ENCODE results near the gene TRIOBP. TPM values are rescaled to one million over a fixed set of nuclear protein-coding genes. Genes with fewer than 3 reads are reported as not detected.

Gene TRIOBP, protein sequence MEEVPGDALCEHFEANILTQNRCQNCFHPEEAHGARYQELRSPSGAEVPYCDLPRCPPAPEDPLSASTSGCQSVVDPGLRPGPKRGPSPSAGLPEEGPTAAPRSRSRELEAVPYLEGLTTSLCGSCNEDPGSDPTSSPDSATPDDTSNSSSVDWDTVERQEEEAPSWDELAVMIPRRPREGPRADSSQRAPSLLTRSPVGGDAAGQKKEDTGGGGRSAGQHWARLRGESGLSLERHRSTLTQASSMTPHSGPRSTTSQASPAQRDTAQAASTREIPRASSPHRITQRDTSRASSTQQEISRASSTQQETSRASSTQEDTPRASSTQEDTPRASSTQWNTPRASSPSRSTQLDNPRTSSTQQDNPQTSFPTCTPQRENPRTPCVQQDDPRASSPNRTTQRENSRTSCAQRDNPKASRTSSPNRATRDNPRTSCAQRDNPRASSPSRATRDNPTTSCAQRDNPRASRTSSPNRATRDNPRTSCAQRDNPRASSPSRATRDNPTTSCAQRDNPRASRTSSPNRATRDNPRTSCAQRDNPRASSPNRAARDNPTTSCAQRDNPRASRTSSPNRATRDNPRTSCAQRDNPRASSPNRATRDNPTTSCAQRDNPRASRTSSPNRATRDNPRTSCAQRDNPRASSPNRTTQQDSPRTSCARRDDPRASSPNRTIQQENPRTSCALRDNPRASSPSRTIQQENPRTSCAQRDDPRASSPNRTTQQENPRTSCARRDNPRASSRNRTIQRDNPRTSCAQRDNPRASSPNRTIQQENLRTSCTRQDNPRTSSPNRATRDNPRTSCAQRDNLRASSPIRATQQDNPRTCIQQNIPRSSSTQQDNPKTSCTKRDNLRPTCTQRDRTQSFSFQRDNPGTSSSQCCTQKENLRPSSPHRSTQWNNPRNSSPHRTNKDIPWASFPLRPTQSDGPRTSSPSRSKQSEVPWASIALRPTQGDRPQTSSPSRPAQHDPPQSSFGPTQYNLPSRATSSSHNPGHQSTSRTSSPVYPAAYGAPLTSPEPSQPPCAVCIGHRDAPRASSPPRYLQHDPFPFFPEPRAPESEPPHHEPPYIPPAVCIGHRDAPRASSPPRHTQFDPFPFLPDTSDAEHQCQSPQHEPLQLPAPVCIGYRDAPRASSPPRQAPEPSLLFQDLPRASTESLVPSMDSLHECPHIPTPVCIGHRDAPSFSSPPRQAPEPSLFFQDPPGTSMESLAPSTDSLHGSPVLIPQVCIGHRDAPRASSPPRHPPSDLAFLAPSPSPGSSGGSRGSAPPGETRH (N-terminal part only)
- total RNA-seq (2022; extraction: Qiagen RNA extraction): 24.9 to 36.3 TPM (median 32.0 TPM) in 5 replicates

DNA sequence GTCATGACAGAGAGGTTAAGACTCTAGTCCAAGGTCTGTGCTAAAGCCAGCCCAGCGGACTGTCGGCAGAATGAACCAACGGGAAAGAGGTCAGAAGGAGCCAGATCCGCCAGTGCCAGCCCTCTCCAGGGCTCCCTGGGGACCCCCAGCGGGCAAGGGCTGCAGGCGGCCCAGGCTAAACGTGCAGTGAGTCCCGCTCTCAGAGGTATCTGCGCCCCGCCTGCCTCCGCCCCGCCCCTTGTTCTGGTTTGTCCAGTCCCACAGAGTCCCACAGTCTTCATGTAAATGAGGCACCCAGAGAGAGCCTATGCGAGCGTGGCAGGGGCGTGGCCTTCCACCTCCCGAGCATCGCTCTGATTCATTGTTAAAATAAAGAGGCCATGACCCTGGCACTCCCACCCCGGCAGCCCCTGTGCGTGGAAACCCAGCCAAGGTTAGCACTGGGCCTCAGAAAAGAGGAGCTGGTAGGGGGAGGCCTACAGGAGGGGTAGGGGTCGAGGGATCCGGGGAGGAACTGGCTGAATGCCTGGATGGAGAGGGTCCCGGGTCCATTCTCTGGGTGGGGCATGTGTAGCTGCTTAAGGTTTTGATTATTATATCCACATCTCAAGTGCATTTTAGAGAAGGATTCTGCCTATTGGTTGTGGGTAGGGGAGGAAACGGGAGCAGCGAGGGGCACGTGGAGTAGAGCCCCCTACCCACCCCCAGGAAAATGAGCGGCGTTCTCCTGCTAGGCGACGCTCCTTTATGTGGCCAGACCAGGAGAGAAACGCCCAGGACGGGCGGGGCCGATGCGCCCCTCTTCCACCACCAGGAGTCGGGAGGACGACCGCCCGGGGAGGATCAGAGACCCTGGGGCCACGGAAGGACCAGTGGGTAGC is at the start of gene TRIOBP:
TSS of gene TRIOBP (plus strand) at position 392 of the 881 bp plus-strand sequence. CDS start 4,318 bp downstream, outside the sequence.

DNA sequence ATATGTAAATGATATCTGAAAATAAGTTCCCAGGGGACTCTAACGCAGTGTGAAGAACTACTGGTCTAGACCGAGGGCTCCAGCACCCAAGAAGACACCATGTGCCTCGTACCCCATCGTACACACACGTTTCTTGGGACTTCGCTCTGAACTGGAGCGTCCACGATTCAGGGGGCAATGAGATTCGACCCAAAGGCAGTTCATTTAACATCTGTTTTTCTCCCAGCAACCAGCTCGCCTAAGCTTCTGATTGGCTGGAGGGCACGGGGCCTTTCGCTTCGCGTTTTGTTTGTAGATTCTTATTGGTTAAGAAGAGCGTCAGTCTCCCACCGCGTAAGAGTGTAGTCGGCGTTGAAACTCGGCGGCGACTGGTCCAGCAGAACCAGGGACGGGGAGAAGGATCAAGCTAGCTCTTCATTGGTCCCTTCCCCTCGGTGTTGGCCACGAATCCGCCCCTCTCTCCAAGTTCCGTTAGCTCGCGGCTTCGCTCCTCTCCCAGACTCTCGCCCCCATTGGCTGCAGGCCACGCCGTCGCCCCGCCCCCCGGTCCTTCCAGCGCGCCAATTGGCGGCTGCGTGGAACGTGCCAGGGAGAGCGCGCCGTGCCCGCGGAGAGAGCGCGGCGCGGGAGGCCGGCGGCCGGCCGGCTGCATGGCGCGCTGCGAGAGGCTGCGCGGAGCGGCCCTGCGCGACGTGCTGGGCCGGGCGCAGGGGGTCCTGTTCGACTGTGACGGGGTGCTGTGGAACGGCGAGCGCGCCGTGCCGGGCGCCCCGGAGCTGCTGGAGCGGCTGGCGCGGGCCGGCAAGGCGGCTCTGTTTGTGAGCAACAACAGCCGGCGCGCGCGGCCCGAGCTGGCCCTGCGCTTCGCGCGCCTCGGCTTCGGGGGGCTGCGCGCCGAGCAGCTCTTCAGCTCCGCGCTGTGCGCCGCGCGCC is 38.4 kb upstream of the TRIOBP start, which contains the start of gene PDXP:
TSS of gene PDXP (plus strand) at position 591 of the 933 bp plus-strand sequence. CDS start at position 651, 60 bp downstream.

DNA sequence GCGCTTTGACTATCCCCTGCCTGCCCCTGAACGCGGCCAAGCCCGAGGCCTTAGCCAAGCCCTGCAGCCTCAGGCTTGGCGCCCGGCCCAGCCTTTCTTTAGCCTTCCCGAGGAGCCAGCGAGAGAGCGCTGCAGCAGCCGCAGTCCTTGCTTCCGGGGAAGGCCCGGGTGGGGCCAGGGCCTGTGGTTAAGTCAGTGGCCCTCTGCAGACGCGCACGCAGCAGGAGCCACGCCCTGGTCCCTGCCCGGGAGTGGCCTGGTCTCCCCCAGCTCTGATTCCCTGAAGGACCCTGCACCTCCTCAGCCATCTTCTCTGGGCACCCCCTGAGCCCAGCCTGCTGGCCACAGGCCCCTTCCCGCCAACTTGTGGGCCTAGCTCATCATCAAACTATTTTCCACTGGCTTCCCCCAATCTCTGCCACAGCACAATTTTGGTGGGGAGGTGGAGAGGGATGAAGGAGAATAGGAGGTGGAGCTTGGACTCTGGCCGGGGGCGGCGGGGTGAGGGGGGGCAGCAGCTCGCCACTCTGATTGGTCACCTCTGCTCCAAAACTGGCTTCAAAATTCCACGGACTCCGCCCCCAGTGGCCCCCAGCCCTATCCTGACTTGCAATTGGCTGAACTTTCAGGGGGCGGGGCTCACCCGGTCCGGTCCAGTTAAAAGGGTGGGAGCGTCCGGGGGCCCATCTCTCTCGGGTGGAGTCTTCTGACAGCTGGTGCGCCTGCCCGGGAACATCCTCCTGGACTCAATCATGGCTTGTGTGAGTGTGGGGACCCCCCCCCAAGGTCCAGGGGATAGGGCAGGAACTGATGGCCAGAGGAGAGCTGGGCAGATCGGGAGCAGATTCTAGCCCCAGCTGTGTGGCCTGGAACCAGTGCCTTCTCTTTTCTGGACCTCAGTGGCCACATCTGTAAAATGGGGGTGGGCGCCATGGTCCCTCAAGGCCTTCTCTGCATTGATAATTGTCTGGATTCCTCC is 21.6 kb upstream of the TRIOBP start, which contains the start of gene LGALS1:
TSS of gene LGALS1 (plus strand) at position 686 of the 979 bp plus-strand sequence. CDS start at position 753, 67 bp downstream.

DNA sequence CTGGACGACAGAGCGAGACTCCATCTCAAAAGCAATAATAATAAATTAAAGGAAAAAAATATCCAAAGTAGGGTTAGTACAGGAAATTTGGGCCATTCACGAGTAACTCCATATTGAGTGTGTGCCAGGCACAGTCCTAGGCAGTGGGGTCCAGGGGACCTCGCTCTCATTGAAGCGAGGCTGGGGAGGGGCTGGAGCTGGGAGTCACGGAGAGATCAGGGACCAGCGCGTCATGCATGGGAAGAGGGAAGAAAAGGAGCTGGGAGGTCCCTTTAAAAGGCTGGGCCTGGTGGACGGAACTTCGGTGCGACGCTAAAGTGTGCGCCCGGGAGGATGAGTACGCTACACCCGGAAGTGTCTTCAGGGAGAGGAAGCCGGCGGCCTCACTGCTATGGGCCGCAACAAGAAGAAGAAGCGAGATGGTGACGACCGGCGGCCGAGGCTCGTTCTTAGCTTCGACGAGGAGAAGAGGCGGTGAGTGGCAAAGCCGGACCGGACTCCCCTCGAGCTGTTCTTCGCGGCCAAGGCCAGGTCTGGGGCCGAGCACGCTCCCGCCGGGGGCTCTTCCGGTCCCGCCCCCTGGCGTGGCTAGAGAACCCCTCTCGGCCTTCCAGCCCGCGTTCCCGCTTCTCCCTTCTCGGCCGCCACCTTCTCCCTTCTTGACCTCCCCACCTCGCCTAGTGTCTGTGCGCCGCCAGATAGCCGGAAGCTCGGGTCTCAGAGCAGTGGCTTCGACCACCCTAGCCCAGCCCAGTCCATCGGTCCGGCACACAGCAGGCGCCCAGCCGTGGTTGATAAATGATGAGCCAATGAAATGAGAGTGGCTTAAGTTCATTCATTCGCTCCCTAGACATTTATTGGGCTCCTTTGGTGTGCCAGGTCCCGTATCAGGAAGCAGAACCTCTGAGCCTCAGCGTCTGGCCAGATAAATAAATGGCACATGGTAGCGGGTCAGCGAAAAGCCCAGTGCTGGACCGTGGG is 10.6 kb upstream of the TRIOBP start, which contains the start of gene NOL12:
TSS of gene NOL12 (plus strand) at position 342 of the 981 bp plus-strand sequence. CDS start at position 392, 50 bp downstream.

DNA sequence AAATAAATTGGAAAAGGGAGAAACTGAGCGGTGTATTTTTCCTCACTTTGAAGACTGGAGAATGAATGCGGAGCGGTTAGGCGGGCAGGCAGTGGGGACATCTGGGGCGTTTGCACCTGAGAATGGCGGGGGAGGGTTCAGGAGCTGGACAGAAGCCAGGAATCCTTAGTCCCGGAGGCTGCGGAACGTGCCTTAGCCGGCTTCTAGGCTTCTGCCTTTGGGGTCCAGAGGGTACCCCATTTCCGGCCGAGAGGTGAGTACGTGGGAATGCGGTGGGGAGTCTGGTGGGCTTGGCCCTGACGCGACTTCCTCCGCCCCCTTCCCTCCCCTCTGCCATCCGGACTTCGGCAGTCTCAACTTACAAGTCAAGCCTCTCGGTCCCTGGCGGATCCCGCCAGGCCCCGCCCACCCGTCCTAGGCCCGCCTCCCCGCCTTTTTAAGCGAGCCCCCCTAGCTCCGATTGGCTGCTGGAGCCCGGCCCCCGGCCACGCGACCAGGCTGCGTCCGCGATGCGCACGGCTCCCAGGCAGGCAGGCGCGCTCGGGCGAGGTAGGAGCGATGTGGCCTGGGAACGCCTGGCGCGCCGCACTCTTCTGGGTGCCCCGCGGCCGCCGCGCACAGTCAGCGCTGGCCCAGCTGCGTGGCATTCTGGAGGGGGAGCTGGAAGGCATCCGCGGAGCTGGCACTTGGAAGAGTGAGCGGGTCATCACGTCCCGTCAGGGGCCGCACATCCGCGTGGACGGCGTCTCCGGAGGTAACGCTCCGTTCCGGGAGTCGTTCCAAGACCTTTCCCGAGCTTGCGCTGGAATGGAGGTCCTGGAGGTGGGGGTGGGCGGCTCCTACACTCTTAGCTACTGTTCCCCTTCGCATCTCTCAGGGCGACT is 110.8 kb downstream of the TRIOBP start, which contains the start of gene GCAT:
TSS of gene GCAT (plus strand) at position 525 of the 884 bp plus-strand sequence. CDS start at position 559, 34 bp downstream.

DNA sequence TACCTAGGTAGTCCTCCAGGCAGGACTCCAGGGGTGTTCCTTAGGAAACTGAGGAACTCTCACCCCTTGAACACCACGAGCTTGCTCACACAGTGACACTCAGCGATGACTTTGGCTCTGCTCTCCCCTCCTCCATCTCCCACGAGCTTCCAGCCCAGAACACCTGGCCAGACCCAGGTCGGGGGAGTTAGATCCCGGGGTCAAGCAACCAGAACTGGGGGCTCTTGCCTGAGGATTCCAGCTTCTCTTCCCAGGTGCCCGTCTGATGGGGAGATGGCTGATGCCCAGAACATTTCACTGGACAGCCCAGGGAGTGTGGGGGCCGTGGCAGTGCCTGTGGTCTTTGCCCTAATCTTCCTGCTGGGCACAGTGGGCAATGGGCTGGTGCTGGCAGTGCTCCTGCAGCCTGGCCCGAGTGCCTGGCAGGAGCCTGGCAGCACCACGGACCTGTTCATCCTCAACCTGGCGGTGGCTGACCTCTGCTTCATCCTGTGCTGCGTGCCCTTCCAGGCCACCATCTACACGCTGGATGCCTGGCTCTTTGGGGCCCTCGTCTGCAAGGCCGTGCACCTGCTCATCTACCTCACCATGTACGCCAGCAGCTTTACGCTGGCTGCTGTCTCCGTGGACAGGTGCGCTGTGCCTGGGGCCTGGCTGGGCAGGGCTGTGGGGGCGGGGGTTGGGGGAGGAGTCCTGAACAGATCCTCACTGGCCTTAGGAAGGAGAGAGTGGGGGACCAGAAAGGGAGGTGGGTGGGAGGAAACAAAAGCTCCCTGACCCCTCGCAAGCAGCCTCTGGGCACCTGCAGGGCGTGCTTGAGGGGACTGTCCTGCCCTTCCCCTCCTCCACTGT is 126.5 kb downstream of the TRIOBP start, which contains the start of gene GALR3:
TSS of gene GALR3 (plus strand) at position 249 of the 852 bp plus-strand sequence. CDS start at position 274, 25 bp downstream.

Other genes with a start within 250 kb of the TRIOBP start
- 0.79 to 1.7 TPM (median 1.2 TPM) in 5 replicates for gene MFNG, start 210.7 kb upstream of the TRIOBP start, total RNA-seq (2022; extraction: Qiagen RNA extraction)
- gene CARD10, start 177.6 kb upstream of the TRIOBP start, total RNA-seq (2022; extraction: Qiagen RNA extraction): 18.5 to 31.8 TPM (median 31.7 TPM) in 5 replicates
- 21.2 to 33.8 TPM (median 32.1 TPM) in 5 replicates for gene CDC42EP1, start 136.6 kb upstream of the TRIOBP start, total RNA-seq (2022; extraction: Qiagen RNA extraction)
- gene LGALS2, start 117.0 kb upstream of the TRIOBP start, total RNA-seq (2022; extraction: Qiagen RNA extraction): 0.15 TPM in 1 of 5 replicates, not detected in the others
- gene GGA1, start 88.2 kb upstream of the TRIOBP start, total RNA-seq (2022; extraction: Qiagen RNA extraction): 14.3 to 22.1 TPM (median 21.7 TPM) in 5 replicates
- 0.72 to 2.6 TPM (median 1.2 TPM) in 5 replicates for gene SH3BP1, start 57.4 kb upstream of the TRIOBP start, total RNA-seq (2022; extraction: Qiagen RNA extraction)
- 12.2 to 15.2 TPM (median 13.6 TPM) in 5 replicates for gene PDXP, start 38.3 kb upstream of the TRIOBP start, total RNA-seq (2022; extraction: Qiagen RNA extraction)
- 991 to 1,387 TPM (median 1,073 TPM) in 5 replicates for gene LGALS1, start 21.4 kb upstream of the TRIOBP start, total RNA-seq (2022; extraction: Qiagen RNA extraction)
- 23.8 to 33.6 TPM (median 25.7 TPM) in 5 replicates for gene NOL12, start 10.7 kb upstream of the TRIOBP start, total RNA-seq (2022; extraction: Qiagen RNA extraction)
- gene GCAT, start 110.9 kb downstream of the TRIOBP start, total RNA-seq (2022; extraction: Qiagen RNA extraction): 2.6 to 4.2 TPM (median 3.4 TPM) in 5 replicates
- not detected in 5 replicates for gene GALR3, start 126.3 kb downstream of the TRIOBP start, total RNA-seq (2022; extraction: Qiagen RNA extraction)
- gene ANKRD54, start 147.3 kb downstream of the TRIOBP start, total RNA-seq (2022; extraction: Qiagen RNA extraction): 16.5 to 23.6 TPM (median 22.0 TPM) in 5 replicates
- gene EIF3L, start 152.4 kb downstream of the TRIOBP start, total RNA-seq (2022; extraction: Qiagen RNA extraction): 260 to 305 TPM (median 269 TPM) in 5 replicates
- gene MICALL1, start 209.2 kb downstream of the TRIOBP start, total RNA-seq (2022; extraction: Qiagen RNA extraction): 17.5 to 23.4 TPM (median 20.7 TPM) in 5 replicates